Keratinocyte (primary cell): ENCODE data around the gene ZNF511.

Source experiments
- EZH2 ChIP-seq: IDR thresholded peaks from one replicate; pipeline ENCODE4 v1.6.1; 2012; ENCODE audit warnings: inconsistent platforms, mild to moderate bottlenecking, low read length, moderate library complexity
- TF ChIP-seq, protein P1 (sequence below), 3 experiments: IDR thresholded peaks in 1 of 3; conservative IDR thresholded peaks in 1 of 3; optimal IDR thresholded peaks in 1 of 3; 2 replicates in 2 of 3; 3 replicates in 1 of 3; pipeline versions ENCODE3 to v1.5.1; 2011; ENCODE audit warnings: low read length in 3 of 3, mild to moderate bottlenecking in 3 of 3, moderate library complexity in 2 of 3, control low read depth in 1 of 3, inconsistent platforms in 1 of 3; ENCODE audit not compliant: insufficient read depth in 2 of 3; ENCODE audit errors: extremely low read depth in 1 of 3

GRCh38 chr10:133351408-133352318 lies 42.9 kb downstream of the ZNF511 start:
- TF ChIP-seq, protein P1, sequence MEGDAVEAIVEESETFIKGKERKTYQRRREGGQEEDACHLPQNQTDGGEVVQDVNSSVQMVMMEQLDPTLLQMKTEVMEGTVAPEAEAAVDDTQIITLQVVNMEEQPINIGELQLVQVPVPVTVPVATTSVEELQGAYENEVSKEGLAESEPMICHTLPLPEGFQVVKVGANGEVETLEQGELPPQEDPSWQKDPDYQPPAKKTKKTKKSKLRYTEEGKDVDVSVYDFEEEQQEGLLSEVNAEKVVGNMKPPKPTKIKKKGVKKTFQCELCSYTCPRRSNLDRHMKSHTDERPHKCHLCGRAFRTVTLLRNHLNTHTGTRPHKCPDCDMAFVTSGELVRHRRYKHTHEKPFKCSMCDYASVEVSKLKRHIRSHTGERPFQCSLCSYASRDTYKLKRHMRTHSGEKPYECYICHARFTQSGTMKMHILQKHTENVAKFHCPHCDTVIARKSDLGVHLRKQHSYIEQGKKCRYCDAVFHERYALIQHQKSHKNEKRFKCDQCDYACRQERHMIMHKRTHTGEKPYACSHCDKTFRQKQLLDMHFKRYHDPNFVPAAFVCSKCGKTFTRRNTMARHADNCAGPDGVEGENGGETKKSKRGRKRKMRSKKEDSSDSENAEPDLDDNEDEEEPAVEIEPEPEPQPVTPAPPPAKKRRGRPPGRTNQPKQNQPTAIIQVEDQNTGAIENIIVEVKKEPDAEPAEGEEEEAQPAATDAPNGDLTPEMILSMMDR (optimal IDR thresholded peaks at IDR 0.05 in 1 of 3, IDR thresholded peaks at IDR 0.05 in 1 of 3, conservative IDR thresholded peaks at IDR 0.05 in 1 of 3; ENCODE audit: extremely low read depth in 1 of 3, insufficient read depth in 2 of 3, low read length in 3 of 3): no peak
- no peak for TF ChIP-seq EZH2
